Keratinocyte (primary cell): ENCODE data around the gene BANP. TPM values are rescaled to one million over a fixed set of nuclear protein-coding genes. Genes with fewer than 3 reads are reported as not detected.
"Not testable (repeated sequence)": the region's sequence is repeated elsewhere in the genome, so short reads cannot be mapped to it uniquely, and the experiment has no call there.

Experiments
- DNase-seq: peaks from one replicate; pipeline ENCODE4 v3.0.0-alpha.2; 2011; ENCODE audit warnings: low read depth, missing footprints, low spot score
- FAIRE-seq: peaks from 2 replicates; lab custom pipeline; 2011; peaks lifted over from hg19 to GRCh38; lab: Jason Lieb, UNC
- H2AFZ ChIP-seq: 2 replicates; pipeline ENCODE4 v1.6.0; 2012; ENCODE audit warnings: low read length, control low read depth, inconsistent platforms; ENCODE audit not compliant: control insufficient read depth
- H3K27ac ChIP-seq: 2 replicates; pipeline ENCODE4 v1.5.1; 2011; ENCODE audit warnings: low read length; ENCODE audit not compliant: control insufficient read depth, insufficient read depth
- H3K27me3 ChIP-seq: 3 replicates; pipeline ENCODE4 v1.6.0; 2011; ENCODE audit warnings: low read length; ENCODE audit not compliant: control insufficient read depth, insufficient read depth; ENCODE audit errors: extremely low read depth
- H3K36me3 ChIP-seq, 2 experiments: 2 replicates in 1 of 2; 3 replicates in 1 of 2; pipeline ENCODE4 v1.5.1; 2011; ENCODE audit warnings: low read length in 2 of 2, mild to moderate bottlenecking in 1 of 2; ENCODE audit not compliant: control insufficient read depth in 2 of 2, insufficient read depth in 2 of 2; ENCODE audit errors: extremely low read depth in 1 of 2
- H3K4me1 ChIP-seq: 3 replicates; pipeline ENCODE4 v1.5.1; 2011; ENCODE audit warnings: low read length; ENCODE audit not compliant: control insufficient read depth, insufficient read depth; ENCODE audit errors: extremely low read depth
- H3K4me2 ChIP-seq: 3 replicates; pipeline ENCODE4 v1.6.0; 2011; ENCODE audit warnings: low read depth, low read length; ENCODE audit not compliant: control insufficient read depth, insufficient read depth; ENCODE audit errors: extremely low read depth
- H3K4me3 ChIP-seq, 3 experiments: fragments of 200-600 bp in 1 of 3; sonication (generic) in 1 of 3; 2 replicates in 2 of 3; 3 replicates in 1 of 3; pipeline ENCODE4 v1.5.1; 2011 to 2016; ENCODE audit warnings: low read length in 3 of 3, mild to moderate bottlenecking in 3 of 3, control low read depth in 2 of 3, inconsistent platforms in 1 of 3, low read depth in 1 of 3, mixed read lengths in 1 of 3, mixed run types in 1 of 3, moderate library complexity in 1 of 3; ENCODE audit not compliant: control insufficient read depth in 2 of 3, insufficient read depth in 2 of 3; ENCODE audit errors: extremely low read depth in 1 of 3
- H3K79me2 ChIP-seq: 2 replicates; pipeline ENCODE4 v1.6.0; 2012; ENCODE audit warnings: low read length; ENCODE audit not compliant: control insufficient read depth, insufficient read depth
- H3K9ac ChIP-seq: 3 replicates; pipeline ENCODE4 v1.6.0; 2011; ENCODE audit warnings: low read length; ENCODE audit not compliant: control insufficient read depth, insufficient read depth; ENCODE audit errors: extremely low read depth
- H3K9me1 ChIP-seq: 3 replicates; pipeline ENCODE4 v1.6.0; 2011; ENCODE audit warnings: low read length; ENCODE audit not compliant: control insufficient read depth, insufficient read depth; ENCODE audit errors: extremely low read depth
- H3K9me3 ChIP-seq: 2 replicates; pipeline ENCODE4 v1.5.1; 2012; ENCODE audit warnings: low read depth, low read length; ENCODE audit not compliant: control insufficient read depth
- H4K20me1 ChIP-seq: 3 replicates; pipeline ENCODE4 v1.6.0; 2011; ENCODE audit warnings: low read length; ENCODE audit not compliant: control insufficient read depth, insufficient read depth; ENCODE audit errors: extremely low read depth
- CTCF ChIP-seq, 3 experiments: IDR thresholded peaks in 1 of 3; conservative IDR thresholded peaks in 1 of 3; optimal IDR thresholded peaks in 1 of 3; 2 replicates in 2 of 3; 3 replicates in 1 of 3; pipeline versions ENCODE3 to v1.5.1; 2011; ENCODE audit warnings: low read length in 3 of 3, mild to moderate bottlenecking in 3 of 3, moderate library complexity in 2 of 3, control low read depth in 1 of 3, inconsistent platforms in 1 of 3; ENCODE audit not compliant: insufficient read depth in 2 of 3; ENCODE audit errors: extremely low read depth in 1 of 3
- EZH2 ChIP-seq: IDR thresholded peaks from one replicate; pipeline ENCODE4 v1.6.1; 2012; ENCODE audit warnings: inconsistent platforms, mild to moderate bottlenecking, low read length, moderate library complexity
- dilution Hi-C: fragments of 300-500 bp; cut with MboI; formaldehyde crosslinking; loops from one replicate; pipeline ENCODE4 v1.7.0; 2020; ENCODE audit warnings: low sequenced_read_pairs; ENCODE audit not compliant: extremely low pct_ligation_motif_present
- polyA plus RNA-seq, 5 experiments: library from polyadenylated mRNA; depleted of rRNA in 3 of 5; stranded (reverse) in 3 of 5; stranded (forward) in 1 of 5; unstranded in 1 of 5; fragments of >200 nt; gene quantifications; 1 replicate in 1 of 5; 2 replicates in 3 of 5; 3 replicates in 1 of 5; pipeline versions ENCODE4 v1.2.1 to v1.2.3, GENCODE V29; 2011 to 2012; ENCODE audit warnings: missing spikeins in 2 of 5, low read depth in 1 of 5, low replicate concordance in 1 of 5

BANP gene
- polyA plus RNA-seq, 1 donor (not counting 4 experiments of a cell fraction or from before 2014, with no cell fraction given): 10.8 TPM

- FAIRE-seq: no peak
- Histone ChIP-seq H3K9me3 (no peaks in the 10 kb centered on the region), H3K9me1 (no peaks in the 10 kb centered on the region), H3K79me2 (no peaks in the 10 kb centered on the region), H3K4me1 (peaks cover 4% of the 10 kb centered on the region), H3K27ac (no peak overlapping the region), H2AFZ (no peak overlapping the region), H3K9ac (no peak overlapping the region), H4K20me1 (no peaks in the 10 kb centered on the region), H3K4me2 (no peak overlapping the region), H3K36me3 (no peaks in the 10 kb centered on the region), H3K27me3 (peaks cover 9% of the 10 kb centered on the region), H3K4me3 (no peak overlapping the region)
- TF ChIP-seq CTCF (optimal IDR thresholded peaks at IDR 0.05 in 1 of 3, IDR thresholded peaks at IDR 0.05 in 1 of 3, conservative IDR thresholded peaks at IDR 0.05 in 1 of 3; ENCODE audit: extremely low read depth in 1 of 3, insufficient read depth in 2 of 3, low read length in 3 of 3) (no peak), EZH2 (no peak)
- no peak for DNase-seq
- dilution Hi-C loops: no loop called here
Measured at GRCh38 chr16:88113545-88114045, 162.4 kb downstream of the BANP start.

GRCh38 chr16:88114541-88115228 lies 163.5 kb downstream of the BANP start:
- H3K9me3 ChIP-seq, H3K9me1 ChIP-seq, H3K36me3 ChIP-seq, H3K27ac ChIP-seq, H3K4me3 ChIP-seq, FAIRE-seq, H3K27me3 ChIP-seq, H3K9ac ChIP-seq, dilution Hi-C loops, H2AFZ ChIP-seq, H3K4me1 ChIP-seq, DNase-seq, H4K20me1 ChIP-seq, H3K4me2 ChIP-seq, H3K79me2 ChIP-seq: not testable (repeated sequence)
